HG03060 (cell line): ENCODE measurements around the gene ALS2CL.

Experiments used
- ATAC-seq: cut with Tn5 transposase; IDR thresholded peaks from one replicate; pipeline ENCODE4 v1.9.1; 2021; ENCODE audit warnings: low read depth, moderate number of reproducible peaks; ENCODE audit not compliant: unreplicated experiment

The ALS2CL gene

DNA sequence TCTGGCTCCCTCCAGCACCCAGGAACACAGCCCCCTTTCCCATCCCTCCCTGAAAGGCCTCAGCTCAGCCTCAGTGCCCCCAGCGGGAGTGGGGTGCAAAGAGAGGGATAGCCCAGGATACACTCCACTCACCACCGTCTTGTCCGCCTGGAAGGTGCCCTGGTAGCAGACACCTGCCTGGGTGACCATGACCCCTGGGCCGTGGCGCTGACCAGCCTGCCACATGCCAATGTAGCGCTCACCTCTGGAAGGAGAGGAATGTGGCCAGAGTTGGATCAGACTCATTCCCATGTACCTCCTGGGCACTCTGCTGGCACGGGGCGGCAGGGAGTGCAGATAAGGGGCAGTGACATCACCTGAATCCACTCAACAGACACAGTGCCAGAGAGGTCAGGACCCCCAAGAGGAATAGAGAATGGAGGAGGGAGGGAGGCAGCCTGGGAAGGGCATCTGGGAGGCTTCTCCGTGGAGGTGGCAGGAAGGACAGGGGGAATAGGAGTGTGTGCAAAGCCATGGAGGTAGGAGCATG lies 13.1 kb downstream of the ALS2CL start:
- ATAC-seq: no peak

DNA sequence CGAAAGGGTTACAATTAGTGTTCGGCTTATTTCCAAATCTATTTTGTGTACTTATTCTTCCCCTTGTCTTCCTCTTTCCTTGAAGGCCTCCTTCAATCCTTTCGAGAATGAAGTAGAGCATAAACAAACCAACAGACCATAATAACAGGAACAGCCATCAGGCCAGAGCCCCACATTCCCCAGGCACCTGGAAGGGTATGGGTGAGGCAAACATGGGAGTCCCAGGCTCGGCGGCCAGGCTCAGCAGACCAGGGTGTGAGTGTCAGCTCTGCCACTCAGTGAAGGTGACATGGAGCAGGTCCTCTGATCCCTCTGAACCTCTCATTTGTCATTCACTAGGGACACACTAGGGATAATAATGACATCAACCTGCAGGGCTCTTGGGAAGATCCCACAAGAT lies 13.8 kb downstream of the ALS2CL start:
- no peak for ATAC-seq

DNA sequence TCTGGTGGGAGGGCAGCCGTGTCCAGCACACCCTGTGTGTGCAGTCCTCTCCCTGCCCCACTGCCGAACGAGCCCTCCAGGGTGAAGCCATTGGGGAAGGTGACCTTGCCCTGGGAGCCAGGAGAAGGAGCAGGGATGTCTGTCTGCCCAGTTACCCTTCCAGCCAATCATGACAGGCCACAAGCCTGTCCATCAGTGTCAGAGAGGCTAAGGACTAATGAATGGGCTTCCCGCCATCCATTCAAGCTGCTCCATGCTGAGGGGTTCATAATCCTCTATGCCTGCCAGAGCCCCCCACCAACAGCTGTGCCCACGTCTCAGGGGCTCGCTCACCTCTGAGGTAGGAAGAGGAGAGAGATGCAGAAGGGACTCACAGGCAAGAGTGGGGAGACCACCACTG lies 15.2 kb downstream of the ALS2CL start:
- ATAC-seq: no peak

DNA sequence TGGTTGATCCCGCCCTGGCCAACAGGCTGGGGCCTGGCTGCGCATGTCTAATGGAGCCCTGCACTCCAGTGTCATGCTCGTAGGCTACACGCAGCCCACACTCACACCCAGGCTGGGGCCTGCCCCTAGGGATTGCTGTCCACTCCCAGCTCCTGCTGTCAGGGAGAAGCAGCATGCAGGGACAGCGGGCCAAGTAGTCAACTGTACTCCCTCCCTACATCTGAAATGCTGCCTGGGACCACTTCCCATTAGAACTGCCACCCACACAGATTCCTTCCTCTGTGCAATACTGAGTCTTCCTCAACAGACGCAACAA lies 16.1 kb downstream of the ALS2CL start:
- ATAC-seq: no peak

DNA sequence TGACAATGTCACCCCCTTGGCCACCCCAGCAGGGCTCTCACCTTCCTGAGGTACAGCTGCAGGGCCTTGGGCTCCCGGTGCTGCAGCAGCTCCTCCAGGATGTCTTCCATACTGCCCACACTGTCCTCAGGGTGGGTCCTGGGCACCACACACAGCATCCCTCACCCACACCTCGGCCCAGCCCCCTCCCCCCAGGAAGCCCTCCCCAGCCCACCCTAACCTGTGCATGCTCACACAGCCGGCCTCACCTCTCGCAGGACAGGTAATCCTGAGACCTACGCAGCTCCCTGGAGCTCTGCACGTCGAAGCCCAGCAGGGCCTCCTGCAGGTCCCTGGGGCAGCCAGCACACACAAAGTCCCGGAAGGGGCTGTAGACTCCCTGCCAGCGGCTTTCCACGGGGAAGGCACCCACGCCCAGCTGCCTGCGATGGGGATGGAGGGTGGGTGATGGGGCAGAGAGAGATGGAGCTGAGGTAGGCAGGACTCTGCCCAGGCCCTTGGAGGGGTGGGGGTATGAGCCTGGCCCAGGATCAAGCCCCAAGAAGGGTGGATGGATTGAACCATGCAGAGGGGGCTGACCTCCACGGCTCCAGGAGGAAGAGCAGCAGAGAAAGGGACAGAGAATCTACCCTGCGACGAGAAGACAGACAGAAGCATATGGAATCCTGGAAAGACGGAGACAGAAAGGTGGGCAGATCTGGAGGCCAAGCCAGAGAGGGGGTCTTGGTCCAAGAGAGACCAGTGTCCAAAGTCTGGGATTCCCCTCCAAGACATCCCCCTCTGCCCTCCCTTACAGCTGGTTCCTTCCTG lies 16.7 kb downstream of the ALS2CL start:
- no peak for ATAC-seq

DNA sequence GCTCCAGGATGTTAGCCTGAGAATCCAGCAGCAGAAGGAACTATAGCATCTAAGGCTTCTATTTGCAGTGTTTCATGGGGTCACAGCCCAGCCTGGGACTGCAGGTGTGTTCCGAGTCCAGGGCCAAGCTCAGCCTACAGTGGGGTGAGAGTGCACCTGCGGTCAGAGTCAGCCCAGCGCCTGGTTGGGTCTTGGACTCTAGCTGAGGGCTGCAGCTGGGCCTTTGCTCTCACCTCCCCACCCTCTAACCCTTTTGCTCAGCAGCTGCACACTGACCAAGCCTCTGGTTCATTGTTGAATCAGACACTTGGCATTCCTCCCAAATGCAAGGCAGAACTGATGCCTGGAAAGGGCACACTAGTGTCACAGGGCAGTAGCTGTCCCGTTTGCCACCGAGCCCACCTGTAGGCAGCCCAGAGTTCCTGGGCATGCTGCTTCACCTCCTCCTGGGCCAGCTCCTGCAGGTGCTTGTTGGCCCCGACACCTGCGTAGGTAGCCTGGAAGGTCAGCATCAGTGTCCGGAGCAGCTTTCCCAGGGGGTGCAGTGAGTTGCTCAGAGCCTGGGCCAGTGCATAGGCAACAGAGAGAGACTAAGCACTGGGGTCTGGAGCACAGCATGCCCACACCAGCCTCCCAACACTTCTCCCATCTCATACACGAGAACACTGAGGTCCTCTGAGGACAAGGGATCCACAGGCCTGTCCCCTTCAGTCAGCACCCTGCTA lies 17.5 kb downstream of the ALS2CL start:
- no peak for ATAC-seq

DNA sequence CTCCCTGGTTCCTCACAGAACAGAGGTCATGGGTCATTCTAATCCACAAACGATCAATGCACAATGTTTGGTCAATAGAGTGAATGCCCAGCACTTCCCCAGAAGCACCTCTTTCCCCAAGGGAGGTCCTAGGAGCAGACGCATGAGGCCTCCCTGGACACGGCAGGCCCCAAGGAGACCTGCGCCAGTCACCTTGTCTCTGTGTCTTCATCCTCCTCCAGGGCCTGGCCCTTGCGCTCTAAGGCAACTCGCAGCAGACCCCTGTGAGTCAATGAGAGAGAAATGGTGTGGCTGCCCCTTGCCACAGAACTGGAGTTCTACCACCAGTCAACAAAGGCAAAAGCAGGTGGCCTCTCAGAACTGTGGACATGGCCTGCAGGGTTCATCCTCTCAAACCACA lies 18.1 kb downstream of the ALS2CL start:
- no peak for ATAC-seq

DNA sequence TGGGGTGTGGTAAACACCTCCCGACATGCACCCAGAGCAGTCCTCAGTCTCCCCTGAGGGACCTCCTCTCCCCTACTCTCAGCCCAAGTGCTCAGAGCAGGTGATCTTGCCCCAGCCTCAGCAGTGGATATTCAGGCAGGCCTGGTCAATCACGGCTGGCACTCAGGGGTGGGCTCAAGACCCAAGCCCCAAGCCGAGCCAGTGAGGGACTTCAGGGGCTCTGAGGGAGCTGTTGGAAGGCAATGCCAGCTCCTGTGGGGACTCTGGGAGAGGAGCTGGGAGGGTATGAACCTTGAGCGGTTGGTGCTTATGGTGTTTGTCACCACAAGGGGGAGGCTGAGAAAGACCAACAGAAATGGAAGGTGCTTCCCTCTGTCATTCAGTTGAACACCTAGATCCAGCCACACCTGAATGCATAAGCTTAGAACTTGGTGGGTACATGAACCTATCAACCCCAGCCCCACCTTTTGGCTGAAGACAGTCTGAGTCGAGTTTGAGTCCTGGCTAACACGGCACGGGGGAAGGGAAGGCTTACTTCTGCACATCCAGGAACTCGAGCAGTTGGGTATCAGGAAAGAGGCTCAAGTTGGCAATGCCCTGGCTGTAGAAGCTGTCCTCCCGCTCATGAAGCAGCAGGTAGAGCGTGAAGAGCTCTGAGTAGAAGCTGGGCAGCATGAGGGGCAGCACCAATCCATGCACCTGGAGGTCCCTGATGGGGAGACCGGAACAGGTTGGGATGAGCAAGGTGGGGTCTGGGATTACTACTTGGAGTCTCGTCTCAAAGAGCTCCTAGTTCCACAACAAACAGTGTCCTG lies 19.2 kb downstream of the ALS2CL start:
- no peak for ATAC-seq

DNA sequence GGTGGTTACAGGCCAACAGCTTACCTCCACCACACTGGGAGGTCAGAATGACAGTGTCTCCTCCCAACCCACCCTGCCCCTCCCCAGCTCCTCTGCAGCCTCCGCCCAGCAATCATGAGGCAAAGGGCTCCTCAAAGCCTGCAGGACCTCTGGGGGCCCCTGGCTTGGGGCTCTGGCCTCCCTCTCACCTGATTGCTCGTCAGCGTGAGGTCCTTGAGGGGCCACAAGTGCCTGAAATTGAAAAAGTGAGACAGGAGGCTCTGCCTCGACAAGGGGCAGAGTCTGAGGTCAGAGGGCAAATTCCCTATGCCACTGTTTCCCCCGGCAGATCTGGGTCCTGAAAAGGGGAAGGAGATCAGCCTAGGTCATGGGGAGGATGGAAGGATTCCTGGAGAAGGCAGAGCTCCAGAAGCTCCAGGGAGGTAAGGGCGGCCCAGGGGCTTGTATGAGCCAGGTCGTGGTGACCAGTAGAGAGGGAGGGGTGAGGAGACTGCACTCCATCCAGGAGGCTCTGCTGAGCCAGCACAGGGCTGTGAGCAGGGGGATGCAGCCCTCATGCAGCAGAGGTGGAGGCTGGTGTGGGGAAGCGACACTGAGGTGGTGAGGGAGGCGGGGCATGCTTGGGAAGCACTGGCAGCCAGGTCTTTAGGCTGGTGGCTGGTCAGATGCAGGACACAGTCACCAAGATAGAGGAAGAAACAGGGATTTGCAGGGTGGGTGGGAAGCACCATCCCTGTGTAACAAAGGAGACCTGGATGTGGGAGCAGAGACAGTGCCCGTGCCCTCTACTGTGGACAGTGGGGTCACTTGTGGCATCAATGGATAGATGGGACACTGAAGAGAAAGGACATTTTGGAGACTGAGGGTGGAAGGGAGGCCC lies 20.1 kb downstream of the ALS2CL start:
- ATAC-seq: no peak

DNA sequence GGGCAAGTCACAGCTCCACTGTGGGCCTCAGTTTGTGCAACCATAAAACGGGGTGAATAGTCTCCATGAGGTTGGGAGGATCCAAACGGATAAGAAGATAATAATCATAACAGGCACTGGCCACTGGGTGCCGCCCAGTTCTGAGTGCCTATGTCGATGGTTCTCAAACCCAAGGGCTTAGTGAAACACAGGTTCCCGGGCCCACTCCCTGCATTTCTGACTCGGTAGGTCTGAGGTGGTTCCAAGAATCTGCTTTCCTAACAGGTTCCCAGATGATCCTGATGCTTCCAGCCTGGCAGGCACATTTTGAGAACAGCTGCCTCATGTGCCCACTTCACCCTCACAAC lies 21.2 kb downstream of the ALS2CL start:
- ATAC-seq: no peak

DNA sequence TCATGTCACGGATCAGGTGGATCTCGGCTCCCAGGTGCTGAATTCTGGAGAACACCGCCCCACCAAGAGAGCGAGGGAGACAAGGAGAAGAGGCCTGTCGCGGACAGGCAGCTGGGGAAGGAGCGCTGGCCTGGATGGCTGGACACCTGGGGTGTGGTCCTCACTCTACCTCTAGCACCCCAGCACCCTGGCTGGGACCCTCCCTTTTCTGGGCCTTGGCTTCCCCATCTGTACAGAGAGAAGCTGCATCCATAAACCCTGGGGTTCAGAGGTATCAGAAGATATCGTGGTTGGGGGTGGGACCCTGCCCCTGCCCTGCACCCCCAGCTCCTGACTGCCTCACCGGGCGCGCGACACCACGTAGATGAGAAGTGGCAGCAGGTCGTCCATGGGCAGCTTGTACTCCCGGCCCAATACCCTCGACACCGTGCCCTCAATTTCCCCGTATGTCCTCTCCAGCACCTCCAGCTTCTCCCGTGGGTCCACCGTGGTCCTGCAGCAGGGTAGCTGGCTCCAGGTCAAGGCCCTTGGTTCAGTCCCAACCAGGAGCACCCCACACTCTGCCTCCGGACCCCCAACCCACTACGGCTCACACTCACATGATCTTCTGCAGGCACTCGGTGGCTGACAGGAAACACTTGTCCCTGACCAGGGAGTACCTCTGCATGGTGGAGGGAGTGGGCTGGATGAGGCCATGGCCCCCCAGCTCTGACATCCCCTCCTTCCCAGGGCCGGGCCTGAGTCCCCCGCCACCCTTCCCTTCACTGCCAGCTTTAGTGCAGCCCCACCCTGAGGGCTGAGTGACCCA lies 21.7 kb downstream of the ALS2CL start:
- no peak for ATAC-seq

DNA sequence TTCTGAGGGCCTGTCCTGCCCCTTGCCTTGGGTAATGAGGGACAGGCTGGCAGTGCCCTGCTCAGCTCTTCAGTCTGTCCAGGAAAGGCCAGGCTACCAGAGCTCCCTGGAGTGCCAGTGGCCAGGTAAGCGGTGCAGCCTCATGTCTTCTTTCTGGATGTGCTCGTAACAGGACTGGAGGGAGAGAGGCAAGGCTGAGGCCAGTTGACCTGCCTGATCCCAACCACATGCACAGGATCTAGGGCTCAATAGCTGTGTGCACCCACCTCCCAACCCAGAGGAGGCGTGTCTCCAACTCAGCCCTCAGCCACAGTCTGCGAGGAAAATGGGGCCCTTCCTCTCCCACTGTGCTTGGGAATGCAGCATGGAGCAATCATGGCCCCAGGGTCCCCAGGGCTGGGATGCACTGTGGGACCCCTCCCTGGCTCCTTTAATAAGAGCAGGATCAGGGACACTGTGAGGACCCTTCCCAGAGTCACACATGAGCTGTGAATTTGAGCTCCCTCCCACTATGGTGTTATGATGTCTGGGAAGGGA lies 22.5 kb downstream of the ALS2CL start:
- no peak for ATAC-seq

DNA sequence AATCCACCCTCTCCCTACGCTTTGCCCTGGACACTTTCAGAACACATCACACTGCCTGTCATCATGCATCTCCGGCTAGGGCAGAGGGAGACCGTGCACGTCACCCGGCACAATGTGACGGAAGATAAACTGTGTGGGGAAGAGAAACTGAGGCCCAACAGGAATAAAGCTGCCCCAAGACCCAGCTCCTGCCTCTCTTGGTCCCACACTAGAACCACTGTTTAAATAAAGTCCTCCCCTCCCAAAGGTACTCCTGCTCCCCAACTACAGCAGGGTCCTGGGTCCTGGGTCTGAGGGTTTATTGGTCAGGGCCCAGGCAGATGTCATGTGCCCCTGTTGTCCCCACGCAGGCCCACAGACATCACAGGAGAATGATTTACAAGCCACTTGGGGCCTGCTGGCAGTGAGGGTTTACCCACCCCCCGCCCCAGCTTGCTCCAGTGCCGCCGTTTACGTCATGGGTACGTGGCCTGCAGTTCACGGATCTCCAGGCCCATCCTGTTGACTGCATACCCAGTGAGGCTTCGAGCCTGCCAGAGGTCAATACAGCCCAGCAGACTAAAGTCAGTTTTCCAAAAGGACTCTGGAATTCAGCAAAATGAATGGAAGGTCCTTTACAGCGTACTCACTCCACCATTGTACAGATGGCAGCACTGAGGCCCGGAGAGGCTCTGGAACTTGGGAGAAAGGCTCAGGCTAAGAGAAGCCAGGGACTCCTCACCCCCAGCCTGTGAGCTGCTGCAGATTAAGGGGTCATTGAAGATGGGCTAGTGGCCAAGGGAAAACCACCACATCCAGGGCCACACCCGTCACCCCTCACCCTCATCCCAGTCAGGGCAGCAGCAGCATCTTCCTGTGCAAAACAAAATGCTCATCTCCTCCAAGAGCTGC lies 23.2 kb downstream of the ALS2CL start:
- ATAC-seq: no peak

DNA sequence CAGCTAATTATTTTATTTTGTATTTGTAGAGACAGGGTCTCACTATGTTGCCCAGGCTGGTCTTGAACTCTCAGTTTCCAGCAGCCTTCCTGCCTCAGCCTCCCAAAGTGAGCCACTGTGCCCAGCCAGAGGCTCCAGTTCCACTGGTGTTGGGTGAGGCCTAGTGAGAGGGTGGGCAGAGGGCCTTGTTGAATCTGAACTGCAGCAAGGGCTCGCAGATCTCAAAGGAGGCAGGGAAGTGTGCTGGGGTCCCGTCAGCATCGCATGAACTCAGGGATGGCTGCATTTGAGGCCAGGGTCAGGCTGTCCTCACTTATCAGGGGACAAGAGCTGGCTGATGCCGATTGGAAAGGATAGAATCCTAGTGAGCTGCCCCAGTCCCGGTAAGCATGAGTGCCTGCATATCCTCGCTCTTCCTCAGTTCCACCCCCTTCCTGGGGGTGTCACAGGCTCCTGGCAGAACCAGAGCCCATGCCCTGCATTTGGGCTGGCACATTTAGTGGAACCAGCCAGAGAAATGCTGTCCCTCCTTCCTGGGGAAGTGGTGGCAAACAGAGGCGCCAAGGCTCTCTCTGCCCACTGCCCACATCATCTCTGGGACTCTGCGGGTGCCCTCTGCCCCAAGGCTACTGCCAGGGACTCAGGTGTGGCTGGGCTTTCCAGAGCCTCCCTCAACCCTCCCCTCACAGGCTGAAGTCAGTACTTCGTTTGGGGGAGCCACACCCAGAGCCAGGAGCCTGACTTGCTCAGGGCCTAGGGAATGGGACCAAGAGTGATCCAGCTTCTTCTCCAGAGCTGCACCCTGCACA lies 24.1 kb downstream of the ALS2CL start:
- no peak for ATAC-seq

DNA sequence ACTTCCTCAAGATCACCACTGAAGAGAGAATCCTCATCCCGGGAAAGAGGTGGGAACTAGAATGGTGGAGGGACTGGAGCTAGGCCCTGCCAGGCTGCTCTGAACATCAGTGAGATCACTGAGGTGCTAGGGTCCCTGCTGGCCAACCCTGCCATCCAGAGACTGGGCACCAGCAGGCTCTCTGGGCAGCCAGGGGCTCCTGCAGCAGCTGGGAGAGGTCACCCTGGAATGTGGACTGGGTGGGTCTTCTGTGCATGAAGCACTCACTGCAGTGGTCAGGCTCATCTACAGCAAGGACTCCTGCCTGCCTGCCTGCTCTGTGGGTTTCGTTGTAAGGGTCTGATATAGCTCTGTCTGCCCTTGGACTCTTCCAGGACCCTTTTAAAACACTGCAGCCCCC lies 24.9 kb downstream of the ALS2CL start:
- no peak for ATAC-seq

DNA sequence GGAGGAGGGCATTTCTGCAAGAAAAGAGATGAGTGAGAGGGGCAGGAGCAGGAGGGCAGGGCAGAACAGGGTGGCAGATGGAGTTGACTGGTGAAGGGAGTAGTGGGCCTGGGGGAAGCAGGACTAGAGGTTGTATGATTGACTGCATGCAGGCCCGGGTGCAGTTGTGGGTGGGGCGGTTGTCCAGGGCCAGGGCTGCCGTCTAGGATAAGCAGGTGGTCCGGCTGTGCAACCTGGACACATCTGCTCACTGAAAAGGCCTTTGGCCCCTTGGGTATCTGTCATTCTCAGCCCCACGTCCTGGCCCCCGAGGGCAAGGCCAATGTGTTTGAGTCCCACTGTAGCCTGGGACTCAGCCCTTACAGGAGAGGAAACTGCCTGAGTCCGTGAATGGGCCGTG lies 25.4 kb downstream of the ALS2CL start:
- no peak for ATAC-seq

DNA sequence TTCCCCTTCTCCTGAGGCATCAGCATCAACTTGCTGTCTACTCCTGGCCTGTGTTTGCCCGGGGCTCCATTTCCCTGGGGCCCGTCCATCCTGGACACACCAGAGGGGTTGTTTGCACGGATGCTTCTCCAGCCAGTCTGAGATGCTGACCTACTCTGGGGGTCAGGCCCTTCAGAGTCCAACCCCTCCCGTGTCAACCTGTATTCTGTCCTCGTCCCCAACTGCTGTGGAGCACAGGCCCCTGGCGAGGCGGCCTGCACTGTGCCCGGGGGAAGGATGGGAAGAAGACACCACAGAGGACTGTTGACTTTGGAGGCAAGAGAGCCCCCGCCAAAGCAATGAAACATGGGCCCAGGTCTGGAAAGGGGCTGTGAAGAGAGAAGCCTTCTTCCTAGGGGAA lies 25.8 kb downstream of the ALS2CL start:
- no peak for ATAC-seq
